ACC112 (cell line): Measurements from ENCODE around the gene PIEZO2.

Source experiments
- H2AFZ ChIP-seq: fragments of 200-600 bp; sonication (generic); one replicate; pipeline ENCODE4 v1.6.0; 2017; ENCODE audit warnings: antibody characterized with exemption, low read length; ENCODE audit not compliant: unreplicated experiment
- H3K27ac ChIP-seq: fragments of 200-600 bp; sonication (generic); 2 replicates; pipeline ENCODE4 v1.5.1; 2014; ENCODE audit warnings: low read depth, mild to moderate bottlenecking, antibody characterized with exemption, low read length, moderate library complexity
- H3K27me3 ChIP-seq: fragments of 200-600 bp; sonication (generic); 2 replicates; pipeline ENCODE4 v1.6.1; 2014; ENCODE audit warnings: mild to moderate bottlenecking, antibody characterized with exemption, low read length, moderate library complexity, mixed read lengths; ENCODE audit not compliant: insufficient read depth
- H3K36me3 ChIP-seq: fragments of 200-600 bp; sonication (generic); 2 replicates; pipeline ENCODE4 v1.6.1; 2016; ENCODE audit warnings: mild to moderate bottlenecking, antibody characterized with exemption, low read length, moderate library complexity, mixed read lengths; ENCODE audit not compliant: insufficient read depth
- H3K4me1 ChIP-seq: fragments of 200-600 bp; sonication (generic); one replicate; pipeline ENCODE4 v1.6.1; 2016; ENCODE audit warnings: low read length, mixed read lengths; ENCODE audit not compliant: insufficient read depth, unreplicated experiment, control insufficient read depth
- H3K4me3 ChIP-seq: fragments of 200-600 bp; sonication (generic); 2 replicates; pipeline ENCODE4 v1.5.1; 2014; ENCODE audit warnings: mild to moderate bottlenecking, low read depth, low read length
- H3K79me2 ChIP-seq: fragments of 200-600 bp; sonication (generic); one replicate; pipeline ENCODE4 v1.6.0; 2016; ENCODE audit warnings: low read length; ENCODE audit not compliant: control insufficient read depth, unreplicated experiment, insufficient read depth

Gene PIEZO2

GRCh38 chr18:10979411-10979810, 170.0 kb downstream of the PIEZO2 start:
- H3K27ac ChIP-seq: no peak overlapping the region
- no peaks in the 10 kb centered on the region for H3K79me2 ChIP-seq
- no peak overlapping the region for H3K4me3 ChIP-seq
- no peaks in the 10 kb centered on the region for H3K36me3 ChIP-seq
- H3K4me1 ChIP-seq: no peaks in the 10 kb centered on the region
- no peak overlapping the region for H2AFZ ChIP-seq
- no peaks in the 10 kb centered on the region for H3K27me3 ChIP-seq

DNA sequence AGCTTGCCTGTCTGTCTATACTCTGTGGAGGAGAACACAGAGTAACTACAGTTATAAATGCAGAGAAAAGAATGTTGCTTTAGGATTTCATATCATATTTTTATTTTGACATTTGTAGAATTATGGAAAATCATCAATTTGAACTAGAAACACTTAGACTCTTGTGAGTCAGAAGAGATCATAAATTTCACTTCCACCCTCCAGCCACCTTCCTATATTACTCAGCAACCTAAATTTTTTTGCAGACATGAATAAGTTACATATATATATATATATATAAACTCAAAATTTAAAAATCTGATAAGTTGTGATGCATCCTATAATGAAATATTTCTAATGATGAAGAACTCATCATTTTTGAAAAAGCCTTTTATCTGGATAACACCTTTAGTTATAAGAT, 172.3 kb downstream of the PIEZO2 start:
- Histone ChIP-seq H3K27ac (no peak overlapping the region), H3K79me2 (no peaks in the 10 kb centered on the region), H3K4me1 (peaks cover 5% of the 10 kb centered on the region), H3K4me3 (no peak overlapping the region), H3K27me3 (no peaks in the 10 kb centered on the region), H3K36me3 (no peaks in the 10 kb centered on the region), H2AFZ (no peak overlapping the region)

DNA sequence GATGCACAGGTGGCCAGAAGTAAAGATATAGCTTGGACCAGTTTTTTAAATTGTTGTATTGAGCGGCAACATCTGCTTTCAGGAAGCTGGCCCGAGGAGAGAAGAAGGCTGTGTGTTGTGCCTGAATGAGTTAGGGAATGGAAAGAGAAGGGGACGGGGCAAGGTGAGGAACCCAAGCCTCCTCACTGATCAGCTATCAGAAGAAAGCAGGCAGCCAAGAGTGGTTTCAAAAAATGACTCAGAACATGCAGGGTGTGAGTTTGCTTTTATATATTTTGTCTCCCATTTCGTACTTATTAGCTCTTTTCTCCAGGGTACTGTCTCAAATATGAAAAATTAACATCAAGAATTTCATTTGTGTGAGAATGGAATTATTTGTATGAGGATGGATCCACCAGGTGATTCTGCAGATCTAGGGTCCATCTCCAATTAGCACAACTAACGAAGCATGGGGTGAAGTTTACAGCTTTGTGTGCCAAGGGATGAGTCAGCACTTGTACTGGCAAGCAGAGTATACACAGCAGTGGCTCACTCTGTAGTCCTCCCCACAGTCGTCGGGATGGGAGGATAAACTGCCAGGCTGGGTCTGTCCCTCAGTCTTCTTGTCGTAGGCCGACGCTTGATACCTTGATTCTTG, 175.7 kb downstream of the PIEZO2 start:
- no peak overlapping the region for H2AFZ ChIP-seq
- no peaks in the 10 kb centered on the region for H3K36me3 ChIP-seq
- no peak overlapping the region for H3K27ac ChIP-seq
- no peak overlapping the region for H3K4me3 ChIP-seq
- H3K27me3 ChIP-seq: no peaks in the 10 kb centered on the region
- no peaks in the 10 kb centered on the region for H3K79me2 ChIP-seq
- H3K4me1 ChIP-seq: peaks cover 5% of the 10 kb centered on the region

- no peak overlapping the region for H3K4me3 ChIP-seq
- peaks cover 5% of the 10 kb centered on the region for H3K4me1 ChIP-seq
- H3K27me3 ChIP-seq: no peaks in the 10 kb centered on the region
- no peak overlapping the region for H3K27ac ChIP-seq
- H2AFZ ChIP-seq: no peak overlapping the region
- no peaks in the 10 kb centered on the region for H3K36me3 ChIP-seq
- no peaks in the 10 kb centered on the region for H3K79me2 ChIP-seq
Observed at GRCh38 chr18:10971717-10972116, 177.7 kb downstream of the PIEZO2 start.

GRCh38 chr18:10965119-10965518, 184.2 kb downstream of the PIEZO2 start:
- no peaks in the 10 kb centered on the region for H3K36me3 ChIP-seq

GRCh38 chr18:10953672-10954071, 195.7 kb downstream of the PIEZO2 start:
- Histone ChIP-seq H3K27ac (no peak overlapping the region), H3K4me1 (no peaks in the 10 kb centered on the region)

More at GRCh38 chr18:10965119-10965518, 184.2 kb downstream of the PIEZO2 start:
- no peaks in the 10 kb centered on the region for H3K4me1 ChIP-seq
- H3K79me2 ChIP-seq: no peaks in the 10 kb centered on the region
- no peak overlapping the region for H3K27ac ChIP-seq
- no peak overlapping the region for H3K4me3 ChIP-seq
- no peak overlapping the region for H2AFZ ChIP-seq
- H3K27me3 ChIP-seq: no peaks in the 10 kb centered on the region

DNA sequence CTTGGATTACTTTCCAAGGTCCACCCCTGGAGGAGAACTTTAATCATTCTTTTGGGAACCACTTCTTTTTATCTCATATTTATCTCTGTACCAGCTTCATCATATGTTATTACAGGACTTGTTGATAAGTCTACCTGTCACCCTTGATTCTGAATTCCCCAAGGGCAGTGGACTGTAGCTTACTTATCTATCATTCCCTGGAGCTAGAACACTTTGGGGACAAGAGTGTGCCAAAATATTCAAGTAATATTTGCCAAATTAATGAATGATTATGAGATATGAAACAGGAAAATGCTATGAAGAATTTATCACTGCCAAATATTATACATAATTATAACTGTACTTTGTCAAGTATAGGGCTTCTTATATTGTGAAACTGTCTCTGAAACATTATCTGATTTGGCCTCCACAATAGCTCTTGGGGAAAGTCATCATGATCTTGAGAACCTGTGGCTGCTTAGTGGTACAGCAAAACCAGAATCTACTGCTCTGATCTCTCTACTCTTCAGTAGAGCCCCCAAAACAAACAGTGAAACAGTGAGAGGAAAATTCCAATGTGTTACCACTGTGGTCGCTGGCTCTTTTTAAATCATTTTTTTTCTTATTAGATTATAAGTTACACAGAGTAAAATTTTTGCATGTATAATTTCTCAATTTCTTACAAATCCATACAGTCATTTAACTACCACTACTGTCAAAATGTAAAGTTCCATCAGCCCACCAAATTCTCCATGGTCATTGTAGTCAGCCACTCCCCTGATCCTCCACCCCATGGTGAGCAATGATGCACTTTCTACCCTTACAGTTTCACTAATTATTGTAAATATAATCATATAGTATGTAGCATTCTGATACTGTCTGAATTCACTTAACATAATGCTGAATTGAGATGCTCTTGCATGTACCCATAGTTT, 197.5 kb downstream of the PIEZO2 start:
- H3K27ac ChIP-seq: no peak overlapping the region
- H3K4me3 ChIP-seq: no peak overlapping the region
- no peaks in the 10 kb centered on the region for H3K4me1 ChIP-seq
- H3K36me3 ChIP-seq: no peaks in the 10 kb centered on the region
- no peaks in the 10 kb centered on the region for H3K27me3 ChIP-seq
- H2AFZ ChIP-seq: no peak overlapping the region
- H3K79me2 ChIP-seq: no peaks in the 10 kb centered on the region

More at GRCh38 chr18:10953672-10954071, 195.7 kb downstream of the PIEZO2 start:
- Histone ChIP-seq H3K4me3 (no peak overlapping the region), H2AFZ (no peak overlapping the region), H3K36me3 (no peaks in the 10 kb centered on the region), H3K79me2 (no peaks in the 10 kb centered on the region), H3K27me3 (no peaks in the 10 kb centered on the region)

DNA sequence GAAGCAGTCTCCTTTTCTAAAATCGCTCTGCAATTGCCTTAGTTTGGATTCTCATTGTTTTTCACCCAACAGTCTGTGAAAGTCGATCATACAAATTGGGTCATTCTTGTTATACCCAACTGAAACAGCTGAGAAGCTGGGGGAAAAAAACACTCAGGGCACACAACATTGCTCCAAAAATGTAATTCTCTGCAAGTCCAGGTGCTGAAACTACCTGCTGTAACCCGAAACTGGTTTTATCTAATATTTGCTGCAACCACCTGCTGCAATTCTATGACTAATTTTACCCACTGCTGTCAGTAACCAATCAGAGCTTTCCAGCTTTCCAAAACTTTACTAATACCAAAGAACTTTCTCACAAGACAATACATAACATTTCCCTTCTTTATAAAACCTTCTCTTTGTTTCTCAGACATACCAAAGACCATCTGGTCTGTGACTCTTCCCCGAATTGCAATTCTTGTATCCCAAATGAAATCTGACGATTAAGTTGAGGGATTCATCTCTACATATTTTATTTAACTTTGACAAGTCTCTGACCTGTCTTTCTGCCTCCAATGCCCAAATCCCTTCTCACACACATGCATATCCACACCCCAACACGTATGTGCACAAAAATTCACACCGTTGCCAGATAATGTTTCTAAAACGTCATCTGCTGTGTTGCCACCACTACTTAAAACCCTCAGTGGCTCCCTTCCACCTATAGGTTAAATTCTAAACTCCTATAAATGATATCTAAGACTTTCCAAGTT, 198.3 kb downstream of the PIEZO2 start:
- no peaks in the 10 kb centered on the region for H3K4me1 ChIP-seq
- H2AFZ ChIP-seq: no peak overlapping the region
- H3K79me2 ChIP-seq: no peaks in the 10 kb centered on the region
- H3K36me3 ChIP-seq: no peaks in the 10 kb centered on the region
- no peak overlapping the region for H3K4me3 ChIP-seq
- no peaks in the 10 kb centered on the region for H3K27me3 ChIP-seq
- no peak overlapping the region for H3K27ac ChIP-seq

DNA sequence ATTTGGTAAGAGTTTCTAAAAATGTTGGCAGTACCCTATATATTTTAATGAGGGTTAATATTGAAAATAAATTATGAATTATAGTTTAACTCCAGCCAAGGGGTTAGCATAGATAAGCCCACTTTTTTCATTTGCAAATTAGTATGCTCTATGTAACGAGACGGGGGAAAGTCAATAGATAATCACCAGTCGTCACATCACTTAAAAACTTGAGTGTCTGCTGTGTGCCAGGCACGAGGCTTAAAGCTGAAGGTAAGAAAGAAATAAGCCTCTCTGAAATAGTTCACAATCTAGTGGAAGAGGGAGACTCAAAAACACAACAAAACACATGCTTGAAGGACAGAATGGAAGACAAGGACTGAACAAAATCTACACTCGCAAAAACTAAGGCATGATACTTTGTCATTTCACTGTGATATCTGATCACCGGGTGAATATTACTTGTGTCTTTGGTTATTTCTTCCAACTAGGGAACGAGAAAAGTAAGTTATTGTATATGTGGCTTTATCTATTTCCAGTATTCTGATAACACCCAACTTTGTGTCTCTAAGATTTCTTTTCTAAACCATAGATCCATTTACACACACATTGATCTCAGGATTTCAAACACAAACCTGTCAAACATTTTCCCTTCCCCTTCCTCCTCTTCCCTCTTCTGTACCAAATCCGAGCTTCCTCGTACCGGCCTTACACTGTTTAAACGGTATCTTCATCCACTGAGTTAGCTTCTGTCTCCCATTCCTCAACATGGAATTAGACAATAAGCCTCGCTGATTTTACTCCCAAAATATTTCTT, 199.1 kb downstream of the PIEZO2 start:
- Histone ChIP-seq H3K79me2 (no peaks in the 10 kb centered on the region), H3K4me3 (no peak overlapping the region), H3K27ac (no peak overlapping the region), H3K36me3 (no peaks in the 10 kb centered on the region), H3K27me3 (no peaks in the 10 kb centered on the region), H3K4me1 (no peaks in the 10 kb centered on the region), H2AFZ (no peak overlapping the region)

DNA sequence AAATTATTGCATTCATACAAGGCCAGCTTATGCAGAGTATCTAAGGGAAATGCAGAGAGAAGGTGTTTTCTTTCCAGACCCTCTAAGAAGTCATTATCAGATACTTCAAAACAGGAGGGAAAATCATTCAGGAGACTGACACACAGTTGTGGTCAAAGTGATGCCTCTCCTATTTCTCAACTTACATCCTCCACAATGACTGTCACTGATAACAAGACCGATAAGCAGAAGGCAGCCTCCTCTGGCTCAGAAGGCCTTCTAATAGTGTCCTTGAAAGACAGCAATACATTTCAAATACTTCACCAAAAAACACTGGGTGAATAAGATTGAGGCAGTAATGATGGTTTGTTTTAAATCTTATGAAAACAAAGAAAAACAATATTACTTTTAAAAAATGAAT, 199.7 kb downstream of the PIEZO2 start:
- Histone ChIP-seq H3K36me3 (no peaks in the 10 kb centered on the region), H3K4me3 (no peak overlapping the region), H3K27ac (no peak overlapping the region), H3K27me3 (no peaks in the 10 kb centered on the region), H3K4me1 (no peaks in the 10 kb centered on the region), H3K79me2 (no peaks in the 10 kb centered on the region), H2AFZ (no peak overlapping the region)
